AG04450 (cell line): ENCODE results near the gene ACHE. TPM values are rescaled to one million over a fixed set of nuclear protein-coding genes. Genes with fewer than 3 reads are reported as not detected.
"Not testable (repeated sequence)": the region's sequence is repeated elsewhere in the genome, so short reads cannot be mapped to it uniquely, and the experiment has no call there.

Source experiments
- CTCF ChIA-PET: fragments of 300-600, 350-600 bp; formaldehyde crosslinking; extraction: SDS; loops from one replicate; lab custom pipeline; 2022; ENCODE audit warnings: antibody characterized with exemption, inconsistent platforms; lab: Charles Lee
- POLR2A ChIA-PET: fragments of 350-600 bp; formaldehyde crosslinking; extraction: SDS; loops from one replicate; lab custom pipeline; 2021; ENCODE audit warnings: antibody characterized with exemption, inconsistent platforms; lab: Yijun Ruan, JAX
- DNase-seq: peaks from one replicate; pipeline ENCODE4 v3.0.0-alpha.2; 2011; ENCODE audit warnings: low read depth, low spot score
- H3K27ac ChIP-seq: one replicate; pipeline ENCODE4 v1.5.1; 2012; ENCODE audit warnings: low read depth, low read length, control low read depth
- H3K27me3 ChIP-seq: one replicate; pipeline ENCODE4 v1.6.0; 2012; ENCODE audit warnings: low read length; ENCODE audit not compliant: control insufficient read depth, insufficient read depth
- H3K4me3 ChIP-seq: 2 replicates; pipeline ENCODE4 v1.5.1; 2011; ENCODE audit warnings: mild to moderate bottlenecking, low read depth, low read length, control low read depth
- H3K9me3 ChIP-seq: 2 replicates; pipeline ENCODE4 v1.5.1; 2012; ENCODE audit warnings: low read length; ENCODE audit not compliant: control insufficient read depth, insufficient read depth
- CTCF ChIP-seq: IDR thresholded peaks from 2 replicates; pipeline ENCODE4 v1.5.1; 2011; ENCODE audit warnings: low read depth, low read length, control low read depth, inconsistent platforms
- polyA plus RNA-seq: library from polyadenylated mRNA; depleted of rRNA; stranded (reverse); fragments of >200 nt; gene quantifications from 2 replicates; pipeline ENCODE4 v1.2.3, GENCODE V29; 2011

The ACHE gene
- polyA plus RNA-seq, 1 experiment, result 0.24 TPM

GRCh38 chr7:100914879-100915447, 19.3 kb upstream of the ACHE start:
- Histone ChIP-seq H3K4me3 (no peak overlapping the region), H3K27ac (no peak overlapping the region), H3K9me3 (no peaks in the 10 kb centered on the region), H3K27me3 (peaks cover 2% of the 10 kb centered on the region)
- POLR2A ChIA-PET, result no interaction called here
- DNase-seq, result no peak
- CTCF ChIA-PET, result no interaction called here
- no peak for TF ChIP-seq CTCF

- Histone ChIP-seq H3K27me3 (peaks cover 2% of the 10 kb centered on the region), H3K9me3 (no peaks in the 10 kb centered on the region), H3K27ac (no peak overlapping the region), H3K4me3 (no peak overlapping the region)
- DNase-seq, result no peak
- no peak for TF ChIP-seq CTCF
- CTCF ChIA-PET, result no interaction called here
- POLR2A ChIA-PET, result no interaction called here
Measured at GRCh38 chr7:100914208-100914878, 18.7 kb upstream of the ACHE start.

GRCh38 chr7:100911484-100911883, 15.8 kb upstream of the ACHE start:
- Histone ChIP-seq H3K27me3 (no peaks in the 10 kb centered on the region), H3K27ac (no peak overlapping the region), H3K9me3 (no peaks in the 10 kb centered on the region; the same call in 1 of the 2 replicates), H3K4me3 (no peak overlapping the region)
- POLR2A ChIA-PET, result no interaction called here
- CTCF ChIA-PET, result no interaction called here
- DNase-seq, result no peak
- TF ChIP-seq CTCF, result no peak

- CTCF ChIA-PET, result interaction anchor here (0.7 kb wide), 1 partner anchor 202 kb away, joined by 6 read pairs; no protein-coding TSS in a partner anchor
- H3K27ac ChIP-seq, result not testable (repeated sequence)
Measured at GRCh38 chr7:100910443-100910842, 14.8 kb upstream of the ACHE start.

GRCh38 chr7:100908512-100908911, 12.8 kb upstream of the ACHE start:
- POLR2A ChIA-PET, result no interaction called here
- H3K9me3 ChIP-seq, result no peaks in the 10 kb centered on the region; the same call in 1 of the 2 replicates
- DNase-seq, result no peak
- H3K27ac ChIP-seq, result no peak overlapping the region
- CTCF ChIA-PET, result interaction anchor here (0.5 to 0.6 kb wide), 2 partner anchors 383 to 770 kb away, joined by 3 to 8 read pairs; no protein-coding TSS in a partner anchor
- no peak overlapping the region for H3K4me3 ChIP-seq
- TF ChIP-seq CTCF, result no peak
- H3K27me3 ChIP-seq, result no peaks in the 10 kb centered on the region

More at GRCh38 chr7:100910443-100910842, 14.8 kb upstream of the ACHE start:
- H3K9me3 ChIP-seq, H3K4me3 ChIP-seq, H3K27me3 ChIP-seq, POLR2A ChIA-PET, DNase-seq: not testable (repeated sequence)
